Hepatocyte (in vitro differentiated cells): ENCODE results near the gene AGAP3. TPM values are rescaled to one million over a fixed set of nuclear protein-coding genes. Genes with fewer than 3 reads are reported as not detected.
A peak's percentile ranks its signal among the peaks of the same experiment; 100 is the strongest.

Source experiments
- DNase-seq: peaks from one replicate; pipeline ENCODE4 v3.0.0-alpha.2; 2016; ENCODE audit warnings: low spot score
- H2AFZ ChIP-seq: fragments of 200-600 bp; sonication (generic); 2 replicates; pipeline ENCODE4 v1.6.0; 2016; ENCODE audit warnings: antibody characterized with exemption, mild to moderate bottlenecking
- H3K27ac ChIP-seq: fragments of 200-600 bp; sonication (generic); 2 replicates; pipeline ENCODE4 v1.5.1; 2016; ENCODE audit warnings: mild to moderate bottlenecking
- H3K27me3 ChIP-seq: fragments of 200-600 bp; sonication (generic); 2 replicates; pipeline ENCODE4 v1.6.1; 2016
- H3K36me3 ChIP-seq: fragments of 200-600 bp; sonication (generic); replicated peaks from 2 replicates; pipeline ENCODE4 v1.5.1; 2016; ENCODE audit warnings: low read depth; ENCODE audit not compliant: insufficient read depth
- H3K4me1 ChIP-seq: fragments of 200-600 bp; sonication (generic); 2 replicates; pipeline ENCODE4 v1.5.1; 2016; ENCODE audit warnings: mild to moderate bottlenecking, moderate library complexity; ENCODE audit not compliant: insufficient read depth
- H3K4me2 ChIP-seq: fragments of 200-600 bp; sonication (generic); 2 replicates; pipeline ENCODE4 v1.6.0; 2016
- H3K4me3 ChIP-seq: fragments of 200-600 bp; sonication (generic); 2 replicates; pipeline ENCODE4 v1.5.1; 2016; ENCODE audit warnings: mild to moderate bottlenecking
- H3K79me2 ChIP-seq: fragments of 200-600 bp; sonication (generic); 2 replicates; pipeline ENCODE4 v1.6.0; 2017; ENCODE audit warnings: mild to moderate bottlenecking
- H3K9me2 ChIP-seq: fragments of 200-600 bp; sonication (generic); replicated peaks from 2 replicates; pipeline ENCODE4 v1.6.0; 2017; ENCODE audit warnings: mild to moderate bottlenecking; ENCODE audit not compliant: insufficient read depth
- H3K9me3 ChIP-seq: fragments of 200-600 bp; sonication (generic); 2 replicates; pipeline ENCODE4 v1.5.1; 2016; ENCODE audit warnings: low read depth, mild to moderate bottlenecking
- H4K20me1 ChIP-seq: fragments of 200-600 bp; sonication (generic); 2 replicates; pipeline ENCODE4 v1.6.0; 2016; ENCODE audit warnings: mild to moderate bottlenecking; ENCODE audit not compliant: insufficient read depth, poor library complexity, severe bottlenecking
- CTCF ChIP-seq: fragments of 200-600 bp; sonication (generic); IDR thresholded peaks from 2 replicates; pipeline ENCODE4 v1.5.1; 2016; ENCODE audit warnings: antibody characterized with exemption, mild to moderate bottlenecking; ENCODE audit not compliant: poor library complexity
- EZH2 ChIP-seq: fragments of 200-600 bp; sonication (generic); IDR thresholded peaks from 2 replicates; pipeline ENCODE4 v1.6.1; 2016; ENCODE audit warnings: antibody characterized with exemption, mild to moderate bottlenecking, borderline replicate concordance
- EZH2phosphoT487 ChIP-seq: fragments of 200-600 bp; sonication (generic); IDR thresholded peaks from one replicate; pipeline ENCODE4 v1.6.1; 2018; ENCODE audit warnings: antibody characterized with exemption, mild to moderate bottlenecking, low read depth, moderate library complexity; ENCODE audit not compliant: unreplicated experiment, severe bottlenecking
- WGBS: methylation state at CpG from one replicate; pipeline ENCODE4 v1.1.6; 2016; ENCODE audit warnings: low lambda C conversion rate; ENCODE audit errors: missing lambda C conversion rate; 5-methylcytosine and 5-hydroxymethylcytosine counted together
- polyA plus RNA-seq: library from polyadenylated mRNA; unstranded; fragments of >200 nt; fragmentation: Nextera tagmentation; extraction: Ambion mirVana; gene quantifications from 2 replicates; pipeline ENCODE4 v1.2.1, GENCODE V29; 2016
- total RNA-seq: library from RNA; depleted of rRNA; stranded (reverse); fragments of >200 nt; gene quantifications from 2 replicates; pipeline ENCODE4 v1.2.3, GENCODE V29; 2014

The AGAP3 gene
- total and polyA plus RNA-seq, 2 experiments from 2014 or later: 44.0 to 56.7 TPM

- H3K4me3 ChIP-seq: no peak overlapping the region
- no peak overlapping the region for H2AFZ ChIP-seq
- no peak overlapping the region for H3K4me2 ChIP-seq
- no peaks in the 10 kb centered on the region for H3K36me3 ChIP-seq
- no peak overlapping the region for H3K27ac ChIP-seq
- TF ChIP-seq EZH2 (no peak), EZH2phosphoT487 (no peak), CTCF (no peak)
- no peaks in the 10 kb centered on the region for H3K9me3 ChIP-seq
- DNase-seq: no peak
- no peaks in the 10 kb centered on the region for H4K20me1 ChIP-seq
- no peaks in the 10 kb centered on the region for H3K79me2 ChIP-seq
- WGBS: 92% methylated on average over 9 of the region's 9 CpGs
- H3K27me3 ChIP-seq: no peaks in the 10 kb centered on the region
- no peaks in the 10 kb centered on the region for H3K9me2 ChIP-seq
- H3K4me1 ChIP-seq: peaks cover 8% of the 10 kb centered on the region
Measured at GRCh38 chr7:151045967-151046366, 40.3 kb upstream of the AGAP3 start.

- WGBS: 67% methylated on average over 14 of the region's 14 CpGs
- TF ChIP-seq CTCF (no peak), EZH2phosphoT487 (no peak)
- peak; percentile 50 for DNase-seq
Measured at GRCh38 chr7:151046603-151047573, 39.4 kb upstream of the AGAP3 start.

GRCh38 chr7:151047976-151048815, 38.1 kb upstream of the AGAP3 start, which contains the start of gene ASIC3:
TSS of gene ASIC3 (plus strand) at chr7:151048531. CDS start at chr7:151048886, 355 bp downstream.
- 85% methylated on average over 16 of the region's 22 CpGs for WGBS
- H3K27me3 ChIP-seq: no peaks in the 10 kb centered on the region
- no peaks in the 10 kb centered on the region for H3K9me2 ChIP-seq
- DNase-seq: no peak
- H3K9me3 ChIP-seq: no peaks in the 10 kb centered on the region
- H3K27ac ChIP-seq: no peak within 1 kb of the TSS
- no peak for TF ChIP-seq EZH2phosphoT487
- no peak for TF ChIP-seq EZH2
- no peak for TF ChIP-seq CTCF
- no peak within 1 kb of the TSS for H3K4me2 ChIP-seq
- no peaks in the 10 kb centered on the region for H3K79me2 ChIP-seq
- no peak within 1 kb of the TSS for H2AFZ ChIP-seq
- peaks cover 8% of the 10 kb centered on the region for H3K4me1 ChIP-seq
- H4K20me1 ChIP-seq: no peaks in the 10 kb centered on the region
- no peak within 1 kb of the TSS for H3K4me3 ChIP-seq
- no peaks in the 10 kb centered on the region for H3K36me3 ChIP-seq

More at GRCh38 chr7:151046603-151047573, 39.4 kb upstream of the AGAP3 start:
- Histone ChIP-seq H3K79me2 (no peaks in the 10 kb centered on the region), H2AFZ (no peak overlapping the region), H3K36me3 (no peaks in the 10 kb centered on the region), H3K4me2 (peak overlapping the region; percentile 37), H3K9me2 (no peaks in the 10 kb centered on the region), H3K9me3 (no peaks in the 10 kb centered on the region), H3K4me3 (no peak overlapping the region), H3K27me3 (no peaks in the 10 kb centered on the region), H4K20me1 (no peaks in the 10 kb centered on the region), H3K4me1 (peaks cover 8% of the 10 kb centered on the region), H3K27ac (peak overlapping the region; percentile 27)
